ENCODE measurements around the gene FADS3. TPM values are rescaled to one million over a fixed set of nuclear protein-coding genes. Genes with fewer than 3 reads are reported as not detected.

Gene FADS3
- total and polyA plus RNA-seq, 2 of the 13 experiments (the other 11 are each of a cell fraction or from before 2014, with no cell fraction given) = 13.4 to 23.2 TPM

GRCh38 chr11:61880031-61880430, 11.3 kb downstream of the FADS3 start (continued):
- TF ChIP-seq PAF1 (CRISPR knock-in tag; IDR thresholded peaks at IDR 0.05) = no peak
- no peak for TF ChIP-seq FOXC1 (CRISPR knock-in tag; IDR thresholded peaks at IDR 0.05; ENCODE audit: borderline replicate concordance)
- no peak for TF ChIP-seq ZNF780A (CRISPR knock-in tag; IDR thresholded peaks at IDR 0.05)
- no peak for TF ChIP-seq CERS6 (CRISPR knock-in tag; IDR thresholded peaks at IDR 0.05)

- H2AFZ ChIP-seq (ENCODE audit: low read length) = no peak overlapping the region
- TF ChIP-seq HDAC6 (IDR thresholded peaks at IDR 0.05; ENCODE audit: low read depth, low read length) (no peak), ZFP90 (CRISPR knock-in tag; IDR thresholded peaks at IDR 0.05; ENCODE audit: borderline replicate concordance) (no peak), MBD4 (IDR thresholded peaks at IDR 0.05; ENCODE audit: borderline replicate concordance, low read length) (no peak), ZNF569 (CRISPR knock-in tag; IDR thresholded peaks at IDR 0.05; ENCODE audit: borderline replicate concordance) (no peak), ZXDC (CRISPR knock-in tag; IDR thresholded peaks at IDR 0.05) (no peak), ZNF317 (CRISPR knock-in tag; IDR thresholded peaks at IDR 0.05) (no peak), ATF6 (CRISPR knock-in tag; conservative IDR thresholded peaks at IDR 0.05) (no peak), ZNF788 (CRISPR knock-in tag; IDR thresholded peaks at IDR 0.05; ENCODE audit: borderline replicate concordance) (no peak), DR1 (CRISPR knock-in tag; IDR thresholded peaks at IDR 0.05) (no peak)
- H3K9ac ChIP-seq (ENCODE audit: insufficient read depth, low read depth, low read length) = no peak overlapping the region
- 84% methylated on average over 5 of the region's 7 CpGs for WGBS (ENCODE audit: low lambda C conversion rate)
- no peak overlapping the region for H3K4me2 ChIP-seq (ENCODE audit: low read depth, low read length)
- H3K4me1 ChIP-seq (ENCODE audit: insufficient read depth, low read length) = no peaks in the 10 kb centered on the region
- intact Hi-C loops (cut with micrococcal nuclease; ENCODE audit: unreplicated experiment) = no loop called here
- no peaks in the 10 kb centered on the region for H3K79me2 ChIP-seq (ENCODE audit: insufficient read depth, low read length)
- FAIRE-seq (no peak), DNase-seq (ENCODE audit: low spot score) (no peak), ATAC-seq (no peak)
- H3K27ac ChIP-seq (ENCODE audit: extremely low read length, insufficient read depth, low read length) = no peak overlapping the region
- no peaks in the 10 kb centered on the region; a peak in 1 of 5 replicates for H3K36me3 ChIP-seq (replicated peaks in 1 of 2; ENCODE audit: control insufficient read depth in 1 of 2, insufficient read depth in 2 of 2, low read length in 2 of 2)
- CTCF ChIA-PET (ENCODE audit: low intra/inter-chr PET ratio, low total read pairs) = no interaction called here
- H3K27me3 ChIP-seq (ENCODE audit: control insufficient read depth in 1 of 2, insufficient read depth in 2 of 2, low read length in 2 of 2) = no peaks in the 10 kb centered on the region
- H3K9me3 ChIP-seq (ENCODE audit: low read length) = no peaks in the 10 kb centered on the region
- POLR2A ChIA-PET = no interaction called here
- H4K20me1 ChIP-seq (ENCODE audit: insufficient read depth, low read length) = no peaks in the 10 kb centered on the region
- no TSS peak for BruUV-seq (replicated peaks)
- H3K4me3 ChIP-seq (replicated peaks in 1 of 3; ENCODE audit: insufficient read depth in 1 of 3, low read depth in 2 of 3, low read length in 3 of 3) = no peak overlapping the region
- in situ Hi-C loops (cut with HindIII; ENCODE audit: extremely low pct_ligation_motif_present, low pct_unique_long_range_greater_than_20kb) = no loop called here
Measured at GRCh38 chr11:61879152-61879551, 12.2 kb downstream of the FADS3 start.
